HS-27A (cell line): ENCODE measurements around the gene STYXL1.
A peak's percentile ranks its signal among the peaks of the same experiment; 100 is the strongest.
"Not testable (repeated sequence)": the region's sequence is repeated elsewhere in the genome, so short reads cannot be mapped to it uniquely, and the experiment has no call there.

Source experiments
- DNase-seq: peaks from one replicate; pipeline ENCODE4 v3.0.0-alpha.2; 2012; ENCODE audit warnings: low read depth, missing footprints

The STYXL1 gene, protein sequence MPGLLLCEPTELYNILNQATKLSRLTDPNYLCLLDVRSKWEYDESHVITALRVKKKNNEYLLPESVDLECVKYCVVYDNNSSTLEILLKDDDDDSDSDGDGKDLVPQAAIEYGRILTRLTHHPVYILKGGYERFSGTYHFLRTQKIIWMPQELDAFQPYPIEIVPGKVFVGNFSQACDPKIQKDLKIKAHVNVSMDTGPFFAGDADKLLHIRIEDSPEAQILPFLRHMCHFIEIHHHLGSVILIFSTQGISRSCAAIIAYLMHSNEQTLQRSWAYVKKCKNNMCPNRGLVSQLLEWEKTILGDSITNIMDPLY

DNA sequence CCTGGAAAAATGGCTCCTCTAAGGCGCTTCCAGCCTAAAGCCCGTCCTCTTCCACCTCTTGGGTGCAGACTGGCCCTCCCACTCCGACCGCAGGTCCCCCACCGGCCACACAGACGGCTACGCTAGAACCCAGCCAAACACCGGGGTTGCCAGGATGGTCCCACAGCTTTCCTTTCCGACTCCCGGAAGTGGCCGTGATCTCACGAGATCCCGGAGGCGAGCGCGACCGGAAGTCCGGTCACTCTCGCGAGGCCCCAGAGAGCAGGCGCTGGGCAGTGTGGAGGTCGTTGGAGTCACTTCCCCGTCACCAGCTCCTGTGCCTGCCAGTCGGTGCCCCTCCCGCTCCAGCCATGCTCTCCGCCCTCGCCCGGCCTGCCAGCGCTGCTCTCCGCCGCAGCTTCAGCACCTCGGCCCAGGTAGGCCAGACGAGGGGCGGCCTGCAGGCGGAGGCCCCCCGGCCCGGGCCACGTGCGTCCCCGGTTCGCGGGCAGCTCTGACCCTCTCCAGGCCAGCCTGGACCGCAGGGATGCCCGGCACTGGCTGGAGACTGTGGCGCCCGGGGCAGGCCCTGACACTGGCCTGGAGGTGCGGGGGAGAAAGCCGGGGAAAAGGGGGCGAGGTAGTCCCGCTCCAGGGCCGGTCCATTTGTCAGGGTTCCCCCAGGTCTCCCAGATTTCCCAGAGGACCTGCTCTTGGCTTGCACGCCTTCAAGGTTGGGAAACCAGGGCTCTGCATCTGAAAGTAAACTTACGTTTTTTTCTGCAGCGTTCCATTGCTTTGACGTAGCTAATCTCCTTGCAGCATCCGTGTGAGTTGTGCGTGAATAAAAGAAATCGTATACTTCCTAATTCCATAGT is at the start of gene STYXL1, which contains the start of gene MDH2:
STYXL1 (minus strand) TSS at position 190 of the 857 bp plus-strand sequence. CDS start 17,477 bp downstream, outside the sequence.
MDH2 (plus strand) TSS at position 296 of the 857 bp plus-strand sequence; CDS start at position 351, 55 bp downstream.
- DNase-seq: peak; percentile 83

DNA sequence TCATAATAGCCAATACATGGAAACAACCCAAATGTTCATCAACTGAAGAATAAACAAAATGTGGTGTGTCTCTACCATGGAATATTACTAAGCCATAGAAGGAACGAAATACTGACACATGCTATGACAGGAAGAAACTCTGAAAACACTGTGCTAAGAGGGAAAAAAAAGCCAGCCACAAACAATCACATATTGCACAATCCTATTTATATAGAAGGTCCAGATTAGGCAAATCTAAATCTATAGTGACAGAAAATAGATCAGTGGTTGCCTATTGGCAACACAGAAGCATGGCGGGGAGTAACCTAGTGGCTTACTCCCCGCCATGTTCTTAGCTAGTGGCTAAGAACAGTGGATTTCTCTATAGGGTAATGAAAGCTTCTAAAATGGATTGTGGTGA is 48.1 kb upstream of the STYXL1 start:
- no peak for DNase-seq

DNA sequence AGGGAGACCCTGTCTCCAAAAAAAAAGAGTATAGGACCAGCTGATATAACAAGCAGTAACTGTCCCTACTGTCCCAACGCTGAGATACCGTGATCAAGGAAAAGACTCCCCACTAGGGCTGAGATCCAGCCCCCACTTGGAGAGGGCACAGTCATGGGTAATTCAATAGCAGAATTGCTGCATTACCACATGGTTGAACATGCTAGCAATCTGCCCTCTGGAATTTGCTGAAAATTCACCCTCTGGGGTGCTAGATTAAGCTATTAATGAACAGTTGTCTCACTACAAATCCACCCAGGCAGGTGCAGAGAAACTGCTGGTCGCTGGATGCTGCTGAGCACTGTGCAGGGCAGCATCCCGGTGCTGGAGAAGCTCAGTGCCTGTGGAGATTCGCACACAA is 46.5 kb upstream of the STYXL1 start:
- not testable (repeated sequence) for DNase-seq

DNA sequence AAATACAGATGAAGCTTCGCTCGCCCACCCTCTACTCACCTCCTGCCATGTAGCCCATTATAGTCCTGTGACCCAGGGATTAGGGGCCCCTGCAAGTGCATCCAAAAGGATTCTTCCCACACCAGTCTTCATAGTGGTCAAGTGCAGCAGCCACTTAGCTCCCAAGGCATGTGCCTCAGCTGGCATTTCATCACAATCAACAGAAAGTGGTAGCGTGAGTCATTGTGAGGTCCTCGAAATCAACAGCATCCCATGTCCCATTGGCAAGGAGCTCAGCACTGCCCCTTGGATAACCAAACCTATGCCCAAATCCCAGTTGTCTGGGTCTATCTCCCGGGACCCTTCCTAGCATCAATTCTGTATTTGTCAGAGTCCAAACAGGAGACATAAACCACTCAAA is 45.7 kb upstream of the STYXL1 start:
- not testable (repeated sequence) for DNase-seq

DNA sequence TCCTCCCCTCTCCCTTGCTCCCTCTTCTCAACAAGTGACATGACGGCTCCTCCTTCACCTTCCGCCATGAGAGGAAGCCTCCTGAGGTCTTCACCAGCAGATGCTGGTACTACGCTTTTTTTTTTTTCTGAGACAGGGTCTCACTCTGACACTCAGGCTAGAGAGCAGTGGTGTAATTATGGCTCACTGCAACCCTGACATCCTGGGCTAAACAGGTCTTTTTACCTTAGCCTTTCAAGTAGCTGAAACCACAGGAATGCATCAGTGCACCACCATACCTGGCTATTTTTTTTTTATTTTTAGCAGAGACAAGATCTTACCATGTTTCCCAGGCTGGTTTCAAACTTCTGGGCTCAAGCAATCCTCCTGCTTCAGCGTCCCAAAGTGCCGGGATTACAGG is 43.7 kb upstream of the STYXL1 start:
- DNase-seq: no peak

DNA sequence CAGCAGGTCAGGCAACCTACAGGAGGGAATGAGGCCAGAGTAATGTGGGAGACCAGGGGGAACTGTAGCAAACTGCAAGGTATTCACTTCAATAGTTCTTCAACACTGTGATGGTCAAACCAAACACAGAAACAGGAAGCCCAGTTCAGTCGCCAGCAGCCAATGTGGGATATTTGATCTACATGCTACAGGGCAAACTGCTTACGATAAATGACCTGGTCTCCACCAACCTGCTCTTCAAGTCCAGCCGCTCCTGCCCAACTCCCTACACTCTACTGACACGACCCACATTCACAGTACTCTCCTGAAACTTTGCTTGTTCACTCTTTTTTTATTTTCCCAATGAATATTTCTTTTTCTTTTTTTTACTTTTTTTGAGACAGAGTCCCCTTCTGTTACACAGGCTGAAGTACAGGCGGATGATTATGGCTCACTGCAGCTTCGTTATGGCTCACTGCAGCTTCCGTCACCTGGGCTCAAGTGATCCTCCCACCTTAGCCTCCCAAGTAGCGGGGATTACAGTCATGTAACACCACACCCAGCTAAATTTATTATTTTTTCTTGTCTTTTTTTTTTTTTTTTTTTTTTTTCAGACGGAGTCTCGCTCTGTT is 42.2 kb upstream of the STYXL1 start:
- DNase-seq: no peak

DNA sequence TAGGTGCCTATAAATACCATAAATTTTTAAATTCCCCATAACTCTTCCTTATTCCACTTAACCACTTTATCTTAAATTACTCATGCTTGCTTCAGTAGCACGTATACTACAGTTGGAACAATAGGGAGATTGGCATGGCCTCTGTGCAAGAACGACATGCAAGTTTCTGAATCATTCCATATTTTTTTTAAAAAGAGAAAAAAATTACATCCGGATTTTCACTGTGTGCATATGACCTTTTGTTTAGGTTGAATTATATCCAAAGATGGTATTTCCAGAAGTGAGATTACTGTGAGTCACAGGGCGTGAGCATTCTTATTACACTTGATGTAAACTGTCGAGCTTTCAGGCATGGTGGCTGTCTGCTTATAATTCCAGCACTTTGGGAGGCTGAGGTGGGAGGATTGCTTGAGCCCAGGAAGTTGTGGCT is 39.6 kb upstream of the STYXL1 start:
- peak; percentile 76 for DNase-seq

DNA sequence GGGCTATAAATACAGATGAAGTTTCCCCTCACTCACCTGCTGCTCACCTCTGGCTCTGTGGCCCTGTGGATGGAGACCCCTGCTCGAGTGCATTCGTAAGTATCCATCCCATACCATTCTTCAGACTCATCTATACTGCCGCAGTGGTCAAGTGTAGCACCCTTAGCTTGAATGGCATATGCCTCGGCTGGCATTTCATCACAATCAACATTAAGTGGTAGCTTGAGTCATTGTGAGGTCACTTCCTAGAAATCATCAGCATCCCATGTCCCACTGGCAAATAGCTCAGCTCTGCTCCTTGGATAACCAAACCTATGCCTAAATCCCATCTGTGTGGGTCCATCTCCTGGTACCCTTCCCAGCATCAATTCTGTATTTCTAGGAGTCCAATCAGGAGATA is 38.3 kb upstream of the STYXL1 start:
- DNase-seq: peak; percentile 40

DNA sequence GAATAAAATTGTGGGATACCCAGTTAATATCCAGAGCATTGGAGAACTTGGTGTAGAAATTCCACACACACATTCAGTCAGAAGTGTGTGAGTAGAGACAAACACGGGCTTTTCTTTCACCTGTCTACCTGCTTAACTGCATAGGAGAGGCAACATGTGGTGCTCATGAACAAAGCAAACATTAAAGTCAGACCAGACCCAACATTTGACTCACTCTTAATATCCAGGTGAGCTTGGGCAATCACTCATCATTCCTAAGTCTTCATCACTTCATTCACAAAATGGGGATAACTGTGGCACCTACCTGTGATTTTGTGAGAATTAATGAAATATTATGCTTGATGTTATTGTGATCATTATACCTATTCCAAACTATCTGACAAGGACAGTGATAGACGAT is 36.3 kb upstream of the STYXL1 start:
- not testable (repeated sequence) for DNase-seq

DNA sequence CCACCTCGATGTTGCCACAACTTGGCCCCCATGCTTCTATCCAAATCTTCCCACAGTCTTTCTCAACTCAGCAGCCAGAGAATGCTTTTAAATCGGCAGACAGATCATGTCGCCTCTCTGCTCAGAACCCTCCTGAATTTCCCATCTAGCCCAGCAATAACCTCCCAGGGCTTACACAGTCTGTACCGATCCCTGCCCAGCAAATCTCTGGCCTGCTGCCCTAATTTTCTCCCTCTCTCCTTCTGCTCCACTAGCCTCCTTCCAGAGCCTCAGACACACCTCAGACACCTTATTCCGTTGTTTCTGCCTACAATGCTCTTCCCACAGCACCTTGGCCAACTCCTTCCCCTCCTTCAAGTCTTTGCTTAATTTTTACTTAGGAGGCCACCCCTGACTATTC is 32.4 kb upstream of the STYXL1 start:
- DNase-seq: no peak

DNA sequence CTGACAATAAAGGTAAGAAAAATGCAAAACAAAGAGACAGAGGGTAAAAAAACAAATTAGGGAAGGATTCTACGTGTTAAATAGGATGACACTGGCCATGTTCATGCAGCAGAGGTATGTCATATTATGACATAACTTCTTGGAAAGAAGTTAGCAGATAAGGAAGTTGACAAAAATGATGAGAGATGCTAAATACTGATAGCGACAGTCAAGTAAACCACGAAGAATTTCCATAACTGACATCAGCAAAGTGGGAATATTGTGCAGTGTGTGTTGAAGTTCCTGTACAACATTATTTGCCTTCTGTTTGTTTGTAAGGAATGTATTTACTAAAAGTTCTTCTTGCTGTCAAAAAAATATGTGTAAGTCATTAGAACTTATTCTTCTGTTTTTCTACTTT is 29.6 kb upstream of the STYXL1 start:
- DNase-seq: no peak

DNA sequence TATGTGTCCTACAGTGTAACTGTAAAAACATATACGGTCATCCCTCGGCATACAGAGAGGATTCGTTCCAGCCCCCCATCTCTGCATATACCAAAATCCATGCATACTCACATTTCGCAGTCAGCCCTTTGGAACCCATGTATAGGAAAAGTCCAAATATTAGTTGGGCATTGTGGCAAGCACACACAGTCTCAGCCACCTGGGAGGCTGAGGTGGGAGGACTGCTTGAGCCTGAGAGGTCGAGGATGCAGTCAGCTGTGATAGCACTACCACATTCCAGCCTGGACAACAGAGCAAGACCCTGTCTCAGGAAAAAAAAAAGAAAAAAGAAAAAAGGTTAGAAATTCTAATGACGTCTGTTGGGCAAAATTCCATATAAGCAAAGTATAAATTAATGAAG is 29.2 kb upstream of the STYXL1 start:
- no peak for DNase-seq

DNA sequence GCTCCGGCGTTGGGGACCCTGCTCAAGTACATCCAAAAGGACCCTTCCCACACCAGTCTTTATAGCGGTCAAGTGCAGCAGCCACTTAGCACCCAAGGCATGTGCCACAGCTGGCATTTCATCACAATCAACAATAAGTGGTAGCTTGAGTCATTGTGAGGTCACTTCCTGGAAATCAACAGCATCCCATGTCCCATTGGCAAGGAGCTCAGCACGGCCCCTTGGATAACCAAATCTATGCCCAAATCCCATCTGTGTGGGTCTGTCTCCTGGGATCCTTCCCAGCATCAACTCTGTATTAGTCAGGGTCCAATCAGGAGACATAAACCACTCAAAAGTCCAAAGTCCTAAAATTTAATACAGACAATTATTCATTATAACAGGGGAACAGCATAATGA is 27.2 kb upstream of the STYXL1 start:
- DNase-seq: no peak

DNA sequence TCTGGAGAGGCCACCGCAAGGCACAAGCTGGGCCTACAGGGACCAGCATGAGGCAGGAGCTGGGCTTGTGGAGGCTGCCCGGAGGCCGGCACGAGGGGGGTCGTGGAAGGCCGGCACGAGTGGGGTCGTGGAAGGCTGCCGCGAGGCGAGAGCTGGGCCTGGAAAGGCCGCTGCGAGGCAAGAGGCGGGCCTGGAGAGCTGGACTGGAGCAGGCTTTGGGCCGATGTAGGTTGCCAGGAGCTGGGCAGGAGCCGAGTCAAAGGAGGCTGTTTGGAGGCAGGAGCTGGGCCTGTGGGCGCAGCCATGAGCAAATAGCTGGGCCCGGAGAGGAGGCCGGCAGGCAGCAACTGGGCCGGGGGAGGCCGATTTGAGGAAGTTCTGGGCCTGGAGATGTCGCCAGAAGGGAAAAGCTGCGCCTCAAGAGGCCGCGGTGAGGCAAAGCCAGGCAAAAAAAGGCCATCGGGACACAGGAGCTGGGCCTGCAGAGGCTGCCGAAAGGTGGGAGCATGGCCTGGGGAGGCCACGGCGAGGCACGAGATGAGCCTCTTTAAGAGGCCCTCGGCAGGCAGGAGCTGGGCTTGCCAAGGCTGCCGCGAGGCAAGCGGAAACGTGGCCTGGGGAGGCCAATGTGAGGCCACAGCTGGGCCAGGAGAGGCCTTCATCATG is 26.6 kb upstream of the STYXL1 start:
- DNase-seq: no peak

DNA sequence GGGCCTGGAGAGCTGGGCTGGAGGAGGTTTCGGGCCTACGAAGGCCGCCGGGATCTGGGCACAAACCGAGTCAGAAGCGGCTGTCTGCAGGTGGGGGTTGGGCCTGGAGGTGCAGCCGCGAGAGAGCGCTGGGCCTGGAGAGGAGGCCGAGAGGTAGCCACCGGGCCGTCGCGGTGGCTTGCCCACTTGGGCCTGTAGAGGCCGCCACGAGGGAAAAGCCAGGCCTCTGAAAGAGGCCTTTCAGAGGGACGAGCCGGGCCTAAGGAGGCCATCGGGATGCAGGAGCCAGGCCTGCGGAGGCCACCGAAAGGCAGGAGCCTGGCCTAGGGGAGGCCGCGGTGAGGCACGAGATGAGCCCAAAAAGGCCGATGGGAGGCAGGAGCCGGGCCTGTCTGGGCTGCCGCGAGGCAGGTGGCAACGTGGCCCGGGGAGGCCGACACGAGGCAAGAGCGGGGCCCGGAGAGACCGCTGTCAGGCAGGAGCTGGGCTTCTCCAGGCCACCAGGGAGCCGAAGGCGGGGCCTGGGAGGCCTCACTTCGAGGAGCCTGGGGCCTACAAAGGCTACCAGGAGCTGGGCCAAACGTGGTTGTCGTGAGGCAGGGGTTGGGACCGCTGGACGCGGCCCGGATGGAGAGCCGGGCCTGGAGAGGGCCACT is 25.7 kb upstream of the STYXL1 start:
- no peak for DNase-seq

DNA sequence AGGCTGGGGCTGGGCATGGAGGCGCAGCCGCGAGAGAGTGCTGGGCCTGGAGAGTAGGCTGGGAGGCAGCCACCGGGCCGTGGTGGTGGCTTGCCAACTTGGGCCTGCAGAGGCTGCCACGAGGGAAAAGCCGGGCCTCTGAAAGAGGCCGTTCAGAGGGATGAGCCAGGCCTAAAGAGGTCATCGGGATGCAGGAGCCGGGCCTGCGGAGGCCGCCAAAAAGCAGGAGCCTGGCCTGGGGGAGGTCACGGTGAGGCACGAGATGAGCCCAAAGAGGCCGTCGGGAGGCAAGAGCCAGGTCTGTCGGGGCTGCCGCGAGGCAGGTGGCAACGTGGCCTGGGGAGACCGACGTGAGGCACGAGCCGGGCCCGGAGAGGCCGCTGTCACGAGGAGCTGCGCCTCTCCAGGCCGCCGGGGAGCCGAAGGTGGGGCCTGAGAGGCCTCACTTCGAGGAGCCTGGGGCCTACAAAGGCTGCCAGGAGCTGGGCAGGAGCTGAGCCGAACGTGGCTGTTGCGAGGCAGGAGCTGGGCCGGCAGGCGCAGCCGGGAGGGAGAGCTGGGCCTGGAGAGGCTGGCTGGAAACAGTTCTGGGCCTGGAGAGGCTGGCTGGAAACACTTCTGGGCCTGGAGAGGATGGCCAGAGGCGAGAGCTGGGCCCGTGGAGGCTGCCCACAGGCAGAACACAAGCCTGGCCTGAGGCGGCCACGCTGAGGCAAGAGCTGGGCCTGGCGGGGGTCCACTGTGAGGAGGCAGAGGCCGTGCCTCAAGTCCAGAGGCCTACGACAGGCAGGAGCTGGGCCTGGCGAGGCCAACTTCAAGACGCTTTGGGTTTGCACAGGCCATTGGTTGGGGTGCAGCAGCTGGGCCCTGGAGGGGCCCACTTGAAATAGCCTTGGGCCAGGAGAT is 24.7 kb upstream of the STYXL1 start:
- DNase-seq: no peak

DNA sequence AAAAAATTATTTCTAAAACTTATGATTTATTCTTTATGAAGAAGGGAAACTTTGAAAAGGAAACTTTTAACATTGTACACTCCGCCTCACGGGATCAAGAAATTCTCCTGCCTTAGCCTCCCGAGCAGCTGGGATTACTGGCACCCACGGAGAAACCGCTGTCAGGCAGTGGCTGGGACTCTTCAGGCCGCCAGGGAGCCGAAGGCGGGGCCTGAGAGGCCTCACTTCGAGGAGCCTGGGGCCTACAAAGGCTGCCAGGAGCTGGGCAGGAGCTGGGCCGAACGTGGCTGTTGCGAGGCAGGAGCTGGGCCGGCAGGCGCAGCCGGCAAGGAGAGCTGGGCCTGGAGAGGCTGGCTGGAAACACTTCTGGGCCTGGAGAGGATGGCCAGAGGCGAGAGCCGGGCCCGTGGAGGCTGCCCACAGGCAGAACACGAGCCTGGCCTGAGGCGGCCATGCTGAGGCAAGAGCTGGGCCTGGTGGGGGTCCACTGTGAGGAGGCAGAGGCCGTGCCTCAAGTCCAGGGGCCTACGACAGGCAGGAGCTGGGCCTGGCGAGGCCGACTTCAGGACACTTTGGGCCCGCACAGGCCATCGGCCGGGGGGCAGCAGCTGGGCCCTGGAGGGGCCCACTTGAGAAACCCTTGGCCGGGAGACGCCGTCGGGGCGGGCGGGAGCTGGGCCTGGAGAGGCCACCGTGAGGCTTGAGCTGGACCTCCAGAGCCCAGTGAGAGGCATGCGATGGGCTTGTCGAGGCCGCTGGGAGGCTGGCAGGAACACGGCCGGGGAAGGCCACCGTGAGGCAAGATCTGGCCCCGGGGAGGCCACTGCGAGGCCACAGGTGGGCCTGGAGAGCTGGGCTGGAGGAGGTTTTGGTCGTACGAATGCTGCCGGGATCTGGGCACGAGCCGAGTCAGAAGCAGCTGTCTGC is 23.8 kb upstream of the STYXL1 start:
- DNase-seq: no peak

DNA sequence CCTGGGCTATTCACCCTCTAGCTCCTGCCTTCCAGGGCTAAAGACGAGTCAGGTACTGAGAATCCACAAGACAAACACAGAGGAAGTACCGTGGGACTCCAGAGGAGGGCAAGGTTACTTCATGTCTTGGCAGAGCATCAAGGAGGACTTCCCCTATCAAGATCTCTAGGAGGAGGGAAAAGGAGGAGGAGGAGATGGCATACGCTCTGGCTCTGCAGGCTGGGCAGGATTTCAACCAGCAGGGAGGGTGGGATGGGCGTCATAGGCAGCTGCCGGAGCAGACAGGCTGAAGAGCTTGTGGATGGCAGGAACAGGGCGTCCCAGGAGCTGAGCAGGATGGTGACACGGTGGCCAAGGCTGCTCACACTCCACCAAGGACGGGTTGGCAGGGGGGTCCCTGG is 21.4 kb upstream of the STYXL1 start:
- DNase-seq: no peak

DNA sequence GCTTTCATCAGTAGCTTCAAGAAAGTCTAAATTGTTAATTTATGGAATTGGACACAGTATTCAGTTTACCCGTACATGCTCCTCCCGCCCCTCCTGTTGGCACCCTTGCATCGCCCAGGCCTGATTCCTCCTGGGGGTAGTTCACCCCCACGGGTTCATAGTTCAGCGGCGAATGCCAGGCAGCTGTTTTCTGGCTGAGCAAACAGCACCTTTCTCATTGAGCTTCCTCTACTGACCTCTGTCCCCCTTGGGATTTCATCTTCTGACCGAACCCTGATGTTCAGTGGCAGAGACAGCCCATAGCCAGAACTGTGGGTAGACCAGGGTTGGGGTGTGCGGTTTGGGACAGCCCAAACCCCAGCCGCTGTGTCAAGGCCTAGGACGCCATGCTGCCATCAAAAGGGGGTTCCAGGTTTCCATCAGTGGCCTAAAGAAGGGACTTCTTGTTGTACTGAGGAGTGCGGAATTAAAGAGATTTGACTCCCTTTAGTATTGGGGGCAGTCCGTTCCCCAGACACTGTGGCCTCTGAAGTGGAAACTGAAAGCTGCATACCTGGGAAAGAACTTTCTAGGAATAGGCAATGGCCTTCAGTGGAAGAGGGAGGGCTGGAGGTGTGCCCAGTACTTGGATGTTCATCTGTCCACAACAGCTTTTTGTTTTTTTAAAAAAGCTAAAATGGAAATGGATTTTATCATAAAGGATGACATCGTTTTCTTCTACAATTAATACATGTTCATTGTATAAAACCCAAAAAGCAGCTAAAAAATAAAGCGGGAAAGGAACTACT is 19.1 kb upstream of the STYXL1 start:
- no peak for DNase-seq
